Prostate gland (tissue), 2 donors: ENCODE measurements around the gene NDST1. TPM values are rescaled to one million over a fixed set of nuclear protein-coding genes. Genes with fewer than 3 reads are reported as not detected.

Experiments used
- DNase-seq: peaks from one replicate; pipeline ENCODE4 v3.0.0-alpha.2; 2019; ENCODE audit warnings: low spot score
- H3K27ac ChIP-seq, 2 donors: fragments of 200-600 bp; sonication (generic); 2 replicates each; pipeline ENCODE4 v1.5.1; 2017 to 2019
- H3K27me3 ChIP-seq: fragments of 200-600 bp; sonication (generic); replicated peaks from 2 replicates; pipeline ENCODE4 v1.5.1; 2019; ENCODE audit not compliant: insufficient read depth
- H3K36me3 ChIP-seq, 2 donors: fragments of 200-600 bp; sonication (generic); 1 replicate in 1 of 2; 2 replicates in 1 of 2; pipeline versions ENCODE4 v1.5.1 to v1.8.1; 2017 to 2019
- H3K4me1 ChIP-seq: fragments of 200-600 bp; sonication (generic); replicated peaks from 2 replicates; pipeline ENCODE4 v1.5.1; 2019
- H3K4me3 ChIP-seq, 2 donors: fragments of 200-600 bp; sonication (generic); 2 replicates each; pipeline ENCODE4 v1.5.1; 2017 to 2019
- H3K9me3 ChIP-seq: fragments of 200-600 bp; sonication (generic); 2 replicates; pipeline ENCODE4 v1.5.1; 2017
- POLR2A ChIP-seq: fragments of 450-650 bp; IDR thresholded peaks from one replicate; pipeline ENCODE4 v1.6.1; 2016; ENCODE audit warnings: antibody characterized with exemption, mild to moderate bottlenecking
- POLR2AphosphoS5 ChIP-seq: sonication (generic); formaldehyde crosslinking; IDR thresholded peaks from one replicate; pipeline ENCODE4 v1.6.1; 2017; ENCODE audit warnings: antibody characterized with exemption
- WGBS: methylation state at CpG from one replicate; pipeline ENCODE4 v1.1.5; 2018; 5-methylcytosine and 5-hydroxymethylcytosine counted together
- intact Hi-C: fragments of 100-400 bp; cut with DNase I; formaldehyde crosslinking; loops from one replicate; pipeline ENCODE4 v1.14.2; 2022
- total RNA-seq, 2 donors: library from RNA; depleted of rRNA; stranded (reverse); fragments of >200 nt; gene quantifications; one replicate each; pipeline ENCODE4 v1.1.0, GENCODE V29; 2016
- TF ChIP-seq, protein P1 (sequence below), 4 experiments: fragments of 200-600 bp in 2 of 4; fragments of 450-650 bp in 2 of 4; sonication (generic) in 2 of 4; IDR thresholded peaks; 1 replicate in 3 of 4; 2 replicates in 1 of 4; pipeline ENCODE4 v1.5.1; 2016 to 2019; ENCODE audit warnings: antibody characterized with exemption in 4 of 4, mild to moderate bottlenecking in 2 of 4, moderate library complexity in 2 of 4

Gene NDST1
- total RNA-seq, 2 donors from 2014 or later = 65.8 to 175 TPM

DNA sequence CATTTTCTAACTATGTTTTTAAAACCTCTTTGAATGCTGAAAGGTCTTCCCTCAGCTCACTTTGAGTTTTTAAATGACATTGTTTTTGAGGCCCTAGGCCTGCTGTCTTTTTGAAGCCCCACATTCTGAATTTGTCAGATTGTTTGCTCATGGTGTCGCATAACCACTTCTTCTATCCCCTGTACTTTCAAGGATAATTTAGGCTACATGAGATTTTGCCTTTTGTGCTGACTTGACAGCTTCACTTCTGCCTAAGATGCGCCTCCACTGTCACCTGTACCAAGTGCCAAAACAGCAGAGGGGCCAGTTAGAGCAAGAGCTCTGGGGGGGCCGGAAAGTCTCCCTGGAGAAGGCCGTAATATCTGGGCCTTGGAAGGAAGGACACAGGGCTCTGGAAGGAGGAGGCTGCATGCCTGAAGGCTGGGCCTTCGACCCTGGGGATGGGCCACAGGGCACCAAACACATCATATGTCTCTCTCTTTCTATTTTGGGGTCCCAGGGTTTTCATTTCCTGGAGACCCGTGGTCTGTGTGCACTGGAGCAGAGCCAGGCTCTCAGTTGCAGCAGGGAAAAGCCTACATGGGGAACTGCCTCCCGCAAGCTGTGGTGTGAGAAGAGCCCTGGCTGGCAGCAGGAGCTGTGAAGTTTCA is 49.1 kb downstream of the NDST1 start:
- intact Hi-C loops = no loop called here
- no peak for TF ChIP-seq POLR2A
- TF ChIP-seq POLR2AphosphoS5 = no peak
- TF ChIP-seq, protein P1, sequence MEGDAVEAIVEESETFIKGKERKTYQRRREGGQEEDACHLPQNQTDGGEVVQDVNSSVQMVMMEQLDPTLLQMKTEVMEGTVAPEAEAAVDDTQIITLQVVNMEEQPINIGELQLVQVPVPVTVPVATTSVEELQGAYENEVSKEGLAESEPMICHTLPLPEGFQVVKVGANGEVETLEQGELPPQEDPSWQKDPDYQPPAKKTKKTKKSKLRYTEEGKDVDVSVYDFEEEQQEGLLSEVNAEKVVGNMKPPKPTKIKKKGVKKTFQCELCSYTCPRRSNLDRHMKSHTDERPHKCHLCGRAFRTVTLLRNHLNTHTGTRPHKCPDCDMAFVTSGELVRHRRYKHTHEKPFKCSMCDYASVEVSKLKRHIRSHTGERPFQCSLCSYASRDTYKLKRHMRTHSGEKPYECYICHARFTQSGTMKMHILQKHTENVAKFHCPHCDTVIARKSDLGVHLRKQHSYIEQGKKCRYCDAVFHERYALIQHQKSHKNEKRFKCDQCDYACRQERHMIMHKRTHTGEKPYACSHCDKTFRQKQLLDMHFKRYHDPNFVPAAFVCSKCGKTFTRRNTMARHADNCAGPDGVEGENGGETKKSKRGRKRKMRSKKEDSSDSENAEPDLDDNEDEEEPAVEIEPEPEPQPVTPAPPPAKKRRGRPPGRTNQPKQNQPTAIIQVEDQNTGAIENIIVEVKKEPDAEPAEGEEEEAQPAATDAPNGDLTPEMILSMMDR (IDR thresholded peaks at IDR 0.05) = no peak
- H3K27me3 ChIP-seq = no peaks in the 10 kb centered on the region
- no peak for DNase-seq
- H3K36me3 ChIP-seq = peaks cover 0 to 3% of the 10 kb centered on the region in 2 donors
- H3K9me3 ChIP-seq = no peaks in the 10 kb centered on the region
- H3K27ac ChIP-seq = no peak overlapping the region
- WGBS = 70% methylated on average over 7 of the region's 7 CpGs
- H3K4me3 ChIP-seq = no peak overlapping the region
- no peaks in the 10 kb centered on the region for H3K4me1 ChIP-seq

GRCh38 chr5:150557509-150557872 is 49.6 kb downstream of the NDST1 start:
- H3K9me3 ChIP-seq = no peaks in the 10 kb centered on the region
- no peak for DNase-seq
- WGBS = 39% methylated on average over 6 of the region's 6 CpGs
- peaks cover 0 to 3% of the 10 kb centered on the region in 2 donors for H3K36me3 ChIP-seq
- H3K27ac ChIP-seq = no peak overlapping the region
- H3K4me1 ChIP-seq = no peaks in the 10 kb centered on the region
- no peaks in the 10 kb centered on the region for H3K27me3 ChIP-seq
- intact Hi-C loops = no loop called here
- no peak overlapping the region for H3K4me3 ChIP-seq
- no peak for TF ChIP-seq POLR2AphosphoS5
- no peak for TF ChIP-seq POLR2A
- TF ChIP-seq, protein P1 (IDR thresholded peaks at IDR 0.05) = no peak

DNA sequence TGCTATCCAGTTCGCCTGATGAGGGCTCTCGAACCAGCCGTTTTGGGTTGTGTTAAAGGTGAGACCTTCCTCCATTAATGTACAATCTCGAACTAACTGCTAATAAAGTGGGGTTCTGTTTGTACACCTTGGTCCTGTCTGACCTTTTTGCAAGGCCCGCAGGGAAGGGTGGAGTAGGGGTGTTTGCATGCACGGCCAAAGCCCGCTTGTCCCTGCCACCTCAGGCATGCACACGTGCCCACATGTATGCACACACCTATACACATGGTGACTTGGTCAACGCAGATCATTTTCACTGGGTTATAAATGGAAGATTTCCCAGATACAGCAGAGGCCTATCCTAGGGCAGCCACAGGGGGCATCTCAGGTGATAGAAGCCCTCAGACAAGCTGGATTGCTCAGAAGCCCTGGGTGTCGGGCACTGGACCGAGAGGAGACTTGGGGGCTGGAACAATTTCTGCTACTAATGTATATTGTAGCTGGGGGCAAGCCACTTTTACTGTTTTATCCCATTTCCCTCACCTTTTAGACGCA is 50.2 kb downstream of the NDST1 start:
- Histone ChIP-seq H3K9me3 (no peaks in the 10 kb centered on the region), H3K4me3 (no peak overlapping the region), H3K4me1 (no peaks in the 10 kb centered on the region), H3K27ac (no peak overlapping the region), H3K36me3 (peaks cover 0 to 3% of the 10 kb centered on the region in 2 donors), H3K27me3 (no peaks in the 10 kb centered on the region)
- WGBS = 83% methylated on average over 12 of the region's 12 CpGs
- DNase-seq = no peak
- TF ChIP-seq, protein P1 (IDR thresholded peaks at IDR 0.05) = no peak
- TF ChIP-seq POLR2AphosphoS5 (no peak), POLR2A (no peak)
- intact Hi-C loops = no loop called here

DNA sequence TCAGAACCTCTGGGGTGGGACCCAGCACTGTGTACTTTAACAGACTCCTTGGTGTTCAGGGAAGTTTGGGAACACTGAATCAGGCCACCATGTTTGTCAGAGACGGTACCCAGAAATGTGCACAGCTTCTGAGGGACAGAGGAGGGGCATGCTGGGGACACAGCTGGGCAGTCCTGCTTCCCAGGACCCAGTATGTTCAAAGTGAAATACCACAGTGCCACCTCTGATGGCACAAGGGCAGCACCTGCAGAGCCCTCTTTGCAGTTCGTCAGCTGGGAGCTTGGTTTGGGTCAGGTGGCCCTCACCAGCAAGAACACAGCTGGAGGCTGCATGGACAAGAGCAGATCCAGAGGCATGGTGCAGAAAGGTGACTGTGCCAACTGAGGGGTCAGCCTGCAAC is 51.2 kb downstream of the NDST1 start:
- Histone ChIP-seq H3K36me3 (no peaks in the 10 kb centered on the region), H3K4me1 (no peaks in the 10 kb centered on the region), H3K4me3 (no peak overlapping the region), H3K9me3 (no peaks in the 10 kb centered on the region), H3K27ac (no peak overlapping the region), H3K27me3 (no peaks in the 10 kb centered on the region)
- WGBS = 84% methylated on average over 2 of the region's 2 CpGs
- intact Hi-C loops = no loop called here
- no peak for DNase-seq
- TF ChIP-seq POLR2AphosphoS5 = no peak
- no peak for TF ChIP-seq POLR2A
- TF ChIP-seq, protein P1 (IDR thresholded peaks at IDR 0.05) = no peak

- intact Hi-C loops = loop anchor here (5.0 kb wide), 3 partner anchors 103 to 283 kb away; partner anchors contain the start of genes MYOZ3 and RBM22
- Histone ChIP-seq H3K9me3 (no peaks in the 10 kb centered on the region), H3K4me3 (no peak overlapping the region), H3K27ac (no peak overlapping the region), H3K36me3 (no peaks in the 10 kb centered on the region), H3K4me1 (no peaks in the 10 kb centered on the region), H3K27me3 (no peaks in the 10 kb centered on the region)
- no peak for DNase-seq
- WGBS = 63% methylated on average over 4 of the region's 4 CpGs
- TF ChIP-seq POLR2AphosphoS5 (no peak), POLR2A (no peak)
- TF ChIP-seq, protein P1 (IDR thresholded peaks at IDR 0.05) = no peak
These were observed 51.8 kb downstream of the NDST1 start for GRCh38 chr5:150559701-150560100.
